Mesendoderm (in vitro differentiated cells): ENCODE data around the gene FILIP1.

Experiments used
- DNase-seq: peaks from one replicate; pipeline ENCODE4 v3.0.0; 2013
- H2AK5ac ChIP-seq: 2 replicates; pipeline ENCODE4 v1.6.1; 2013; ENCODE audit warnings: low read length, inconsistent platforms
- H2BK120ac ChIP-seq: 2 replicates; pipeline ENCODE4 v1.6.1; 2013; ENCODE audit warnings: low read depth, mild to moderate bottlenecking, low read length, moderate library complexity, mixed read lengths
- H2BK15ac ChIP-seq: replicated peaks from 2 replicates; pipeline ENCODE4 v1.6.1; 2013; ENCODE audit warnings: low read depth, mild to moderate bottlenecking, moderate library complexity
- H2BK5ac ChIP-seq: 2 replicates; pipeline ENCODE4 v1.6.1; 2013; ENCODE audit warnings: low read length, inconsistent platforms
- H3K18ac ChIP-seq: 2 replicates; pipeline ENCODE4 v1.6.1; 2013; ENCODE audit warnings: mild to moderate bottlenecking, low read length, mixed read lengths
- H3K23ac ChIP-seq: one replicate; pipeline ENCODE4 v1.6.1; 2013; ENCODE audit warnings: low read length
- H3K27ac ChIP-seq: 2 replicates; pipeline ENCODE4 v1.5.1; 2013; ENCODE audit warnings: low read depth, mild to moderate bottlenecking, inconsistent platforms, low read length, moderate library complexity
- H3K27me3 ChIP-seq: 2 replicates; pipeline ENCODE4 v1.6.1; 2013; ENCODE audit warnings: low read length, control low read depth, mild to moderate bottlenecking, inconsistent platforms; ENCODE audit not compliant: insufficient read depth, poor library complexity
- H3K36me3 ChIP-seq: 2 replicates; pipeline ENCODE4 v1.6.1; 2013; ENCODE audit warnings: low read length, inconsistent platforms; ENCODE audit not compliant: control insufficient read depth, insufficient read depth
- H3K4ac ChIP-seq: one replicate; pipeline ENCODE4 v1.6.1; 2013; ENCODE audit warnings: low read depth, mild to moderate bottlenecking, low read length, moderate library complexity
- H3K4me1 ChIP-seq: 2 replicates; pipeline ENCODE4 v1.6.1; 2013; ENCODE audit warnings: low read depth, low read length, inconsistent platforms; ENCODE audit not compliant: control insufficient read depth
- H3K4me2 ChIP-seq: 2 replicates; pipeline ENCODE4 v1.6.1; 2013; ENCODE audit warnings: low read length
- H3K4me3 ChIP-seq: 2 replicates; pipeline ENCODE4 v1.5.1; 2013; ENCODE audit warnings: mild to moderate bottlenecking, low read length
- H3K56ac ChIP-seq: one replicate; pipeline ENCODE4 v1.6.1; 2013; ENCODE audit warnings: low read length
- H3K79me1 ChIP-seq: 2 replicates; pipeline ENCODE4 v1.6.1; 2013; ENCODE audit warnings: low read length, inconsistent platforms
- H3K79me2 ChIP-seq: 2 replicates; pipeline ENCODE4 v1.6.1; 2013; ENCODE audit warnings: mild to moderate bottlenecking, low read length; ENCODE audit not compliant: control insufficient read depth, insufficient read depth
- H3K9ac ChIP-seq: 2 replicates; pipeline ENCODE4 v1.6.1; 2013; ENCODE audit warnings: low read length, inconsistent platforms
- H4K5ac ChIP-seq: one replicate; pipeline ENCODE4 v1.6.1; 2013; ENCODE audit warnings: low read length
- H4K8ac ChIP-seq: one replicate; pipeline ENCODE4 v1.6.1; 2013; ENCODE audit warnings: low read depth, mild to moderate bottlenecking, control low read depth, low read length, moderate library complexity
- WGBS: extraction: QIAGEN DNeasy Blood & Tissue Kit; methylation state at CpG from one replicate; pipeline ENCODE4 v1.1.7; 2013; ENCODE audit warnings: low lambda C conversion rate, missing lambda C conversion rate; ENCODE audit not compliant: insufficient coverage; ENCODE audit errors: extremely low coverage; 5-methylcytosine and 5-hydroxymethylcytosine counted together

The FILIP1 gene

GRCh38 chr6:75403563-75404080, 90.0 kb downstream of the FILIP1 start:
- no peak for DNase-seq
- WGBS = no CpG with 5 or more reads among the region's 3 CpGs
- no peaks in the 10 kb centered on the region for H3K27me3 ChIP-seq

GRCh38 chr6:75402296-75402695, 91.3 kb downstream of the FILIP1 start:
- Histone ChIP-seq H2BK5ac (no peak overlapping the region), H3K23ac (no peak overlapping the region), H3K36me3 (no peaks in the 10 kb centered on the region), H2BK120ac (no peak overlapping the region), H3K27ac (no peak overlapping the region), H3K18ac (no peak overlapping the region), H3K4ac (no peak overlapping the region), H3K9ac (no peak overlapping the region), H2AK5ac (no peak overlapping the region), H3K56ac (no peak overlapping the region), H2BK15ac (no peak overlapping the region), H4K8ac (no peak overlapping the region), H4K5ac (no peak overlapping the region), H3K4me1 (no peaks in the 10 kb centered on the region), H3K79me1 (no peaks in the 10 kb centered on the region), H3K4me3 (no peak overlapping the region), H3K79me2 (no peaks in the 10 kb centered on the region), H3K27me3 (no peaks in the 10 kb centered on the region), H3K4me2 (no peak overlapping the region)
- WGBS = no CpG with 5 or more reads among the region's 3 CpGs
- no peak for DNase-seq

More at GRCh38 chr6:75403563-75404080, 90.0 kb downstream of the FILIP1 start:
- H2BK120ac ChIP-seq = no peak overlapping the region
- no peak overlapping the region for H3K4ac ChIP-seq
- H3K4me2 ChIP-seq = no peak overlapping the region
- no peak overlapping the region for H4K5ac ChIP-seq
- H2BK5ac ChIP-seq = no peak overlapping the region
- no peaks in the 10 kb centered on the region for H3K79me2 ChIP-seq
- H3K18ac ChIP-seq = no peak overlapping the region
- no peaks in the 10 kb centered on the region for H3K36me3 ChIP-seq
- no peak overlapping the region for H4K8ac ChIP-seq
- H2AK5ac ChIP-seq = no peak overlapping the region
- H2BK15ac ChIP-seq = no peak overlapping the region
- no peak overlapping the region for H3K23ac ChIP-seq
- no peaks in the 10 kb centered on the region for H3K79me1 ChIP-seq
- H3K4me3 ChIP-seq = no peak overlapping the region
- no peak overlapping the region for H3K9ac ChIP-seq
- H3K27ac ChIP-seq = no peak overlapping the region
- no peaks in the 10 kb centered on the region for H3K4me1 ChIP-seq
- H3K56ac ChIP-seq = no peak overlapping the region

- H3K4me1 ChIP-seq = no peaks in the 10 kb centered on the region
- no peak overlapping the region for H3K23ac ChIP-seq
- no peaks in the 10 kb centered on the region for H3K36me3 ChIP-seq
- H4K8ac ChIP-seq = peak overlapping the region; percentile 76
- H2AK5ac ChIP-seq = no peak overlapping the region
- no peak overlapping the region for H2BK5ac ChIP-seq
- H3K4me3 ChIP-seq = no peak overlapping the region
- WGBS = no CpG with 5 or more reads among the region's 4 CpGs
- no peak overlapping the region for H3K9ac ChIP-seq
- no peaks in the 10 kb centered on the region for H3K27me3 ChIP-seq
- no peak for DNase-seq
- no peaks in the 10 kb centered on the region for H3K79me2 ChIP-seq
- no peak overlapping the region for H3K18ac ChIP-seq
- no peak overlapping the region for H2BK120ac ChIP-seq
- no peak overlapping the region for H4K5ac ChIP-seq
- H2BK15ac ChIP-seq = peak overlapping the region; percentile 92
- no peak overlapping the region for H3K27ac ChIP-seq
- H3K79me1 ChIP-seq = no peaks in the 10 kb centered on the region
- no peak overlapping the region for H3K4ac ChIP-seq
- no peak overlapping the region for H3K4me2 ChIP-seq
- no peak overlapping the region for H3K56ac ChIP-seq
Measured at GRCh38 chr6:75397656-75398465, 95.7 kb downstream of the FILIP1 start.

- H3K79me1 ChIP-seq = no peaks in the 10 kb centered on the region
- no peak overlapping the region for H3K56ac ChIP-seq
- no peaks in the 10 kb centered on the region for H3K36me3 ChIP-seq
- no peak overlapping the region for H3K18ac ChIP-seq
- no peak overlapping the region for H4K8ac ChIP-seq
- no peak overlapping the region for H2BK5ac ChIP-seq
- no peak overlapping the region for H2BK120ac ChIP-seq
- no peaks in the 10 kb centered on the region for H3K4me1 ChIP-seq
- H3K9ac ChIP-seq = no peak overlapping the region
- H3K4ac ChIP-seq = no peak overlapping the region
- H3K23ac ChIP-seq = no peak overlapping the region
- no peak overlapping the region for H4K5ac ChIP-seq
- no peak overlapping the region for H3K4me3 ChIP-seq
- no peaks in the 10 kb centered on the region for H3K79me2 ChIP-seq
- DNase-seq = no peak
- no peak overlapping the region for H2AK5ac ChIP-seq
- H3K27me3 ChIP-seq = no peaks in the 10 kb centered on the region
- no peak overlapping the region for H3K4me2 ChIP-seq
- no peak overlapping the region for H2BK15ac ChIP-seq
- H3K27ac ChIP-seq = no peak overlapping the region
Measured at GRCh38 chr6:75397171-75397570, 96.4 kb downstream of the FILIP1 start.

- H3K4ac ChIP-seq = no peak overlapping the region
- no peak overlapping the region for H3K4me2 ChIP-seq
- peak; percentile 91 for DNase-seq
- H3K27me3 ChIP-seq = no peaks in the 10 kb centered on the region
- peak overlapping the region; percentile 49 for H3K27ac ChIP-seq
- no peak overlapping the region for H2BK120ac ChIP-seq
- H3K18ac ChIP-seq = no peak overlapping the region
- H3K23ac ChIP-seq = no peak overlapping the region
- H2AK5ac ChIP-seq = no peak overlapping the region
- no peak overlapping the region for H2BK5ac ChIP-seq
- no peaks in the 10 kb centered on the region for H3K36me3 ChIP-seq
- H3K56ac ChIP-seq = no peak overlapping the region
- H4K8ac ChIP-seq = no peak overlapping the region
- no peak overlapping the region for H2BK15ac ChIP-seq
- no peaks in the 10 kb centered on the region for H3K79me1 ChIP-seq
- H3K4me3 ChIP-seq = no peak overlapping the region
- WGBS = no CpG with 5 or more reads among the region's 6 CpGs
- no peaks in the 10 kb centered on the region for H3K4me1 ChIP-seq
- no peaks in the 10 kb centered on the region for H3K79me2 ChIP-seq
- H3K9ac ChIP-seq = no peak overlapping the region
- H4K5ac ChIP-seq = no peak overlapping the region
Measured at GRCh38 chr6:75396005-75396800, 97.4 kb downstream of the FILIP1 start.
